Esophagus squamous epithelium (tissue), 4 donors: ENCODE measurements around the gene CELSR3.

ENCODE experiments used
- POLR2A ChIP-seq, 4 donors: fragments of 450-650 bp; IDR thresholded peaks; one replicate each; pipeline ENCODE4 v1.6.1; 2017; ENCODE audit warnings: antibody characterized with exemption in 4 of 4, mild to moderate bottlenecking in 4 of 4, moderate library complexity in 3 of 4
- TF ChIP-seq, protein P1 (sequence below), 6 experiments: fragments of 450-650 bp in 4 of 6; fragments of 200-600 bp in 2 of 6; sonication (generic) in 2 of 6; IDR thresholded peaks; one replicate each; pipeline ENCODE4 v1.5.1; 2016 to 2019; ENCODE audit warnings: antibody characterized with exemption in 6 of 6, mild to moderate bottlenecking in 4 of 6, moderate library complexity in 4 of 6

DNA sequence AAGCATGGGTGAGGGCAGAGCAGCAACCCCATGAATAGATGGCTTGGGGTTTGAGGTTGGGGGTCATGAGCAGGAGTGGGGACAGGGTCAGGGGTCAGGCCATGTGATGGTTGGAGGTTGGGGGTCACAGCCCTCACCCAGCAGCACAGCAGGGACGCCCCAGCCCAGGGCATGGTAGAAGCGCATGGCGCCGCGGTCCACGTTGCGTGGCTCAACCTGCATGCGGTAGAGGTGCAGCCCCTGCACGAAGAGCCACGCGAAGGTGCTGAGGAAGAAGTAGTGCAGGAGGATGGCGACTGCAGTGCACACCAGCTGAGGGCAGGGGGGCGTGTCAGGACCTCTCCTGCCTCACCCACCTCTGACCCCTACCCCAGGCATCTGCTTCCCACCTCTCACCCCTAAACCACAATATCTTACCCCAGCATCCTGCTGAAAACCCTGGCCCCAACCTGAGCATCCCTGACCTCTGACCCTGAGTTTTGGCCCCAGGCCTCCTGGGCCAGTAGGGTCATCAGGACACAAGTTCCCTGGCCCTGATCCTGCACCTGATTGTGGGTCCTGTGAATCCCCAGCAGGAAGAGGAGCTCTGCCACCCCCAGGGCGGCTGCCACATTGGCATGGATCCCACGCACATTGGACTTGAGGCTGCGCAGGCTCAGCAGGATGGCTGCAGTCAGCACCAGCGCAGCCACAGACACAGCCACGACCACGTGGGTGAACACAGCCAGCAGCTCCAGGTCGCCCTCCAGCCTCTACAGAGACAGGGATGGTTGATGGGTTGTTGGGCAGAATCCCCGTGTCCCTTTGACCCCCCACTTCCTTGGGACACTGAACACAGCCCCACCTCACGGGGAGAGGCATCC lies 17.6 kb downstream of the CELSR3 start:
- TF ChIP-seq, protein P1, sequence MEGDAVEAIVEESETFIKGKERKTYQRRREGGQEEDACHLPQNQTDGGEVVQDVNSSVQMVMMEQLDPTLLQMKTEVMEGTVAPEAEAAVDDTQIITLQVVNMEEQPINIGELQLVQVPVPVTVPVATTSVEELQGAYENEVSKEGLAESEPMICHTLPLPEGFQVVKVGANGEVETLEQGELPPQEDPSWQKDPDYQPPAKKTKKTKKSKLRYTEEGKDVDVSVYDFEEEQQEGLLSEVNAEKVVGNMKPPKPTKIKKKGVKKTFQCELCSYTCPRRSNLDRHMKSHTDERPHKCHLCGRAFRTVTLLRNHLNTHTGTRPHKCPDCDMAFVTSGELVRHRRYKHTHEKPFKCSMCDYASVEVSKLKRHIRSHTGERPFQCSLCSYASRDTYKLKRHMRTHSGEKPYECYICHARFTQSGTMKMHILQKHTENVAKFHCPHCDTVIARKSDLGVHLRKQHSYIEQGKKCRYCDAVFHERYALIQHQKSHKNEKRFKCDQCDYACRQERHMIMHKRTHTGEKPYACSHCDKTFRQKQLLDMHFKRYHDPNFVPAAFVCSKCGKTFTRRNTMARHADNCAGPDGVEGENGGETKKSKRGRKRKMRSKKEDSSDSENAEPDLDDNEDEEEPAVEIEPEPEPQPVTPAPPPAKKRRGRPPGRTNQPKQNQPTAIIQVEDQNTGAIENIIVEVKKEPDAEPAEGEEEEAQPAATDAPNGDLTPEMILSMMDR (IDR thresholded peaks at IDR 0.05): no peak
- TF ChIP-seq POLR2A (IDR thresholded peaks at IDR 0.05): no peak
